ENCODE results near the gene IFT172. TPM values are rescaled to one million over a fixed set of nuclear protein-coding genes. Genes with fewer than 3 reads are reported as not detected.

IFT172 gene
- total RNA-seq, 2 experiments from 2014 or later, result 13.9 to 26.8 TPM

DNA sequence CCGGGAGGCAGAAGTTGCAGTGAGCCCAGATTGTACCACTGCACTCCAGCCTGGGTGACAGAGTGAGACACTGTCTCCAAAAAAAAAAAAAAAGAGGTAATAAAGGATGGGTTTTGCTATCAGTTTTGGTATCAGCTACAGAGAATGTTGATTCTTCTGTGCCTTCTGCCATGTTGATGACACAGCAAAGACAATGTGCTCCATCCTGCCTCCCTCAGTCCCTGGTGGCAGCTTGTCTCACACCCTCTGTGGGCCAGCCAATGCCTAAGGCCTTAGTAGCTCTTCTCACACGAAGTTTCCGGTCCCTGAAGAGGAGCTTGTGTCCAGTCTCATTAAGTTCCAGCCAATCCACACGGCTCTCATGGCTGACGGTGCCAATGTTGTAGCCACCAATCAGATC is 17.6 kb downstream of the IFT172 start:
- H3K4me2 ChIP-seq (ENCODE audit: low read length), result no peak overlapping the region
- H3K36me3 ChIP-seq (ENCODE audit: insufficient read depth, low read length), result peaks cover 8% of the 10 kb centered on the region; the same call in 1 of the 2 replicates
- CTCF ChIA-PET (ENCODE audit: unreplicated experiment), result no interaction called here
- no peak overlapping the region for H2AFZ ChIP-seq (ENCODE audit: low read length)
- H3K9me2 ChIP-seq (ENCODE audit: insufficient read depth, low read length), result no peaks in the 10 kb centered on the region
- H3K4me3 ChIP-seq (ENCODE audit: low read depth, low read length, poor library complexity, severe bottlenecking), result no peak overlapping the region
- POLR2A ChIA-PET, result interaction anchor here (0.6 kb wide), 2 partner anchors 27 to 1501 kb away, joined by 3 read pairs; no protein-coding TSS in a partner anchor
- intact Hi-C loops (cut with micrococcal nuclease; ENCODE audit: unreplicated experiment), result no loop called here
- no peaks in the 10 kb centered on the region for H4K20me1 ChIP-seq (ENCODE audit: insufficient read depth, low read length)
- DNase-seq (ENCODE audit: low spot score), result no peak
- H3K9me3 ChIP-seq (ENCODE audit: low read length), result no peaks in the 10 kb centered on the region
- no peak overlapping the region for H3K27ac ChIP-seq (ENCODE audit: low read depth, low read length, poor library complexity, severe bottlenecking)
- TF ChIP-seq EZH2phosphoT487 (IDR thresholded peaks at IDR 0.05; ENCODE audit: borderline replicate concordance, low read depth, low read length), result no peak
- TF ChIP-seq, protein P1, sequence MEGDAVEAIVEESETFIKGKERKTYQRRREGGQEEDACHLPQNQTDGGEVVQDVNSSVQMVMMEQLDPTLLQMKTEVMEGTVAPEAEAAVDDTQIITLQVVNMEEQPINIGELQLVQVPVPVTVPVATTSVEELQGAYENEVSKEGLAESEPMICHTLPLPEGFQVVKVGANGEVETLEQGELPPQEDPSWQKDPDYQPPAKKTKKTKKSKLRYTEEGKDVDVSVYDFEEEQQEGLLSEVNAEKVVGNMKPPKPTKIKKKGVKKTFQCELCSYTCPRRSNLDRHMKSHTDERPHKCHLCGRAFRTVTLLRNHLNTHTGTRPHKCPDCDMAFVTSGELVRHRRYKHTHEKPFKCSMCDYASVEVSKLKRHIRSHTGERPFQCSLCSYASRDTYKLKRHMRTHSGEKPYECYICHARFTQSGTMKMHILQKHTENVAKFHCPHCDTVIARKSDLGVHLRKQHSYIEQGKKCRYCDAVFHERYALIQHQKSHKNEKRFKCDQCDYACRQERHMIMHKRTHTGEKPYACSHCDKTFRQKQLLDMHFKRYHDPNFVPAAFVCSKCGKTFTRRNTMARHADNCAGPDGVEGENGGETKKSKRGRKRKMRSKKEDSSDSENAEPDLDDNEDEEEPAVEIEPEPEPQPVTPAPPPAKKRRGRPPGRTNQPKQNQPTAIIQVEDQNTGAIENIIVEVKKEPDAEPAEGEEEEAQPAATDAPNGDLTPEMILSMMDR (conservative IDR thresholded peaks at IDR 0.05; ENCODE audit: low read length), result no peak
- BruUV-seq (replicated peaks), result no TSS peak
- H3K4me1 ChIP-seq (ENCODE audit: insufficient read depth, low read length, poor library complexity, severe bottlenecking), result no peaks in the 10 kb centered on the region
- no peaks in the 10 kb centered on the region for H3K79me2 ChIP-seq (ENCODE audit: insufficient read depth, low read depth, low read length)

DNA sequence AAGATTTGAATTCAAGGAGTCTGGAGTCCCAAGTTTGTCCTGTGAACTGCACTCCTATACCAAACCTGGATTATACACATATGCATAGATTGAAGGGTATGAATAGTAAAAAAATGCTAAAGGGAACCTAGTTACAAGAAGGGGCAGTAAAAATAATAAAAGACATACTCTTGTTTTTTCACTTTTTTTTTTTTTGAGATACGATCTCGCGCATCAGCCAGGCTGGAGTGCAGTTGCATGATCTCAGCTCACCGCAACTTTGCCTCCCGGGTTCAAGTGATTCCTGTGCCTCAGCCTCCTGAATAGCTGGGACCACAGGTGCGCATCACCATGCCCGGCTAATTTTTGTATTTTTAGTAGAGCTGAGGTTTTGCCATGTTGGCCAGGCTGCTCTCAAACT is 25.1 kb downstream of the IFT172 start:
- H3K4me3 ChIP-seq (ENCODE audit: low read depth, low read length, poor library complexity, severe bottlenecking), result no peak overlapping the region
- no peak overlapping the region for H3K27ac ChIP-seq (ENCODE audit: low read depth, low read length, poor library complexity, severe bottlenecking)
- no peak for DNase-seq (ENCODE audit: low spot score)
- no TSS peak for BruUV-seq (replicated peaks)
- H3K4me2 ChIP-seq (ENCODE audit: low read length), result no peak overlapping the region
- no peak overlapping the region for H2AFZ ChIP-seq (ENCODE audit: low read length)
- no peaks in the 10 kb centered on the region for H3K36me3 ChIP-seq (ENCODE audit: insufficient read depth, low read length)
- CTCF ChIA-PET (ENCODE audit: unreplicated experiment), result no interaction called here
- no peaks in the 10 kb centered on the region for H3K9me3 ChIP-seq (ENCODE audit: low read length)
- no peaks in the 10 kb centered on the region for H3K79me2 ChIP-seq (ENCODE audit: insufficient read depth, low read depth, low read length)
- TF ChIP-seq, protein P1 (conservative IDR thresholded peaks at IDR 0.05; ENCODE audit: low read length), result no peak
- TF ChIP-seq EZH2phosphoT487 (IDR thresholded peaks at IDR 0.05; ENCODE audit: borderline replicate concordance, low read depth, low read length), result no peak
- no peaks in the 10 kb centered on the region for H3K9me2 ChIP-seq (ENCODE audit: insufficient read depth, low read length)
- POLR2A ChIA-PET, result no interaction called here
- intact Hi-C loops (cut with micrococcal nuclease; ENCODE audit: unreplicated experiment), result no loop called here
- H4K20me1 ChIP-seq (ENCODE audit: insufficient read depth, low read length), result no peaks in the 10 kb centered on the region
- H3K4me1 ChIP-seq (ENCODE audit: insufficient read depth, low read length, poor library complexity, severe bottlenecking), result no peaks in the 10 kb centered on the region

DNA sequence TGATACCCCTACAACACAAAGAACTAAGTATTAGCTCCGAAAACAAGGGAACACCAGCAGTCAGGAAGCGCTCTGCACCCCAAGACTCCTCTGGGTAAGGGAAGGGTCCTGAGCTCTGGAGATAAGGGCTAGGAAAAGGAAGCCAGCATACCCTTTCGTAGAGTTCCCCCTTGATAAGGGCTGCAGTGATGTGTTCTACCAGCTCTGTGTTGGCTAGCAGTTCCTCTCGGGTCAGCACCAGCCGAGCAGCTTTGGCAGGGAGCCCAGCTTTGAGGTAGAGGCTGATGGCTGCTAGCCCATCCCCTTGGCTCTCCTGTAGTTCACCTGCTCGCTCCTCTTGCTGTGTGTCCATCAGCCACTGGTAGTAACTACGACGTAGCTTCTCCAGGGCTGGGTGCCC is 28.4 kb downstream of the IFT172 start:
- H3K4me2 ChIP-seq (ENCODE audit: low read length), result no peak overlapping the region
- TF ChIP-seq EZH2phosphoT487 (IDR thresholded peaks at IDR 0.05; ENCODE audit: borderline replicate concordance, low read depth, low read length), result no peak
- TF ChIP-seq, protein P1 (conservative IDR thresholded peaks at IDR 0.05; ENCODE audit: low read length), result no peak

More for the DNA sequence above, 28.4 kb downstream of the IFT172 start:
- POLR2A ChIA-PET, result interaction anchor here (1.5 kb wide), 1 partner anchor 9 kb away, joined by 3 read pairs; no protein-coding TSS in a partner anchor
- CTCF ChIA-PET (ENCODE audit: unreplicated experiment), result no interaction called here
- Histone ChIP-seq H3K36me3 (ENCODE audit: insufficient read depth, low read length) (no peaks in the 10 kb centered on the region), H2AFZ (ENCODE audit: low read length) (no peak overlapping the region), H3K9me2 (ENCODE audit: insufficient read depth, low read length) (no peaks in the 10 kb centered on the region), H3K4me1 (ENCODE audit: insufficient read depth, low read length, poor library complexity, severe bottlenecking) (no peaks in the 10 kb centered on the region), H3K9me3 (ENCODE audit: low read length) (no peaks in the 10 kb centered on the region), H4K20me1 (ENCODE audit: insufficient read depth, low read length) (no peaks in the 10 kb centered on the region), H3K79me2 (ENCODE audit: insufficient read depth, low read depth, low read length) (no peaks in the 10 kb centered on the region), H3K4me3 (ENCODE audit: low read depth, low read length, poor library complexity, severe bottlenecking) (no peak overlapping the region), H3K27ac (ENCODE audit: low read depth, low read length, poor library complexity, severe bottlenecking) (no peak overlapping the region)
- intact Hi-C loops (cut with micrococcal nuclease; ENCODE audit: unreplicated experiment), result no loop called here
- no TSS peak for BruUV-seq (replicated peaks)
- no peak for DNase-seq (ENCODE audit: low spot score)

All from OCI-LY7 (cell line).